ENCODE measurements around the gene RNF5.
"Not testable (repeated sequence)": the region's sequence is repeated elsewhere in the genome, so short reads cannot be mapped to it uniquely, and the experiment has no call there.

RNF5 gene

DNA sequence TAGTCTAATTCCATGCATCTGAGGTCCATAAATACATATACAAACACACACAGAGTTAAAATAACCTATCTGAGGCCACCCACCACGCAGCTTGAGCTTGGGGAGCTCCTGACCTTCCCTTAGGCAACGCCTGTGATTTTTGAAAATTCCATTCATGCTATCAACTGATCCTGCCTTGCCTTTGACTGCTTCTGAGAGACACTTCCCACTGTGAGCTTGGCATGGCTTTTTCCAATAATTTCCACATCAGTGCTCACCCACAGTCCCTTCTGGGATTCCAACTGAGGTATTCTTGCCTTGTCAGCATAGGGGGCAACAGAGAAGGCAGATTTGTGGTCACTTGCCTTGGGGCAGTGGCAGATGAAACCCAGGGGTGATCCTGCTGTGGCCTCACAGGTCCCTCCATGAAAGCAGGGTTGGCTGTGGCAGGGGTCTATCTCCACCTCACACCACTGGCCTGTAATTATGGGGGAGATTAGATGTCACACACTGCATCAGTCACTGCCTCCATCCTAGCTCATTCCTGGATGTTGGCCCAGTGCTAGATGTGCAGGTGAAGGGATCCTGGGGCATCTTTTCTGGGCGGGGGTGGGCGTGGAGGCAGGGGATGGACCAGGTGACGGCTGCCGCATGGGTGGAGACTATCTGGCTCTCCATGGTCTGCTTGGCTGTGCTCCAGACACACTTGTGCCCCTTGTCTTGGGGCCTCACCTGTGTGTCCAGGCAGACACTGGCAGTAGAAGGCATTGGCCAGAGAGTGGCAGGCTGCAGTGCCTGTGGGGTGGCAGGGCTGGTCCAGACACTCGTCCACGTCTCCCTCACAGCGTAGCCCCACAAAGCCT is 25.4 kb downstream of the RNF5 start:
- H3K4me3 ChIP-seq (ENCODE audit: control insufficient read depth, low read depth, low read length) = no peak overlapping the region
- DNase-seq (ENCODE audit: low read depth) = no peak
- TF ChIP-seq, protein P1, sequence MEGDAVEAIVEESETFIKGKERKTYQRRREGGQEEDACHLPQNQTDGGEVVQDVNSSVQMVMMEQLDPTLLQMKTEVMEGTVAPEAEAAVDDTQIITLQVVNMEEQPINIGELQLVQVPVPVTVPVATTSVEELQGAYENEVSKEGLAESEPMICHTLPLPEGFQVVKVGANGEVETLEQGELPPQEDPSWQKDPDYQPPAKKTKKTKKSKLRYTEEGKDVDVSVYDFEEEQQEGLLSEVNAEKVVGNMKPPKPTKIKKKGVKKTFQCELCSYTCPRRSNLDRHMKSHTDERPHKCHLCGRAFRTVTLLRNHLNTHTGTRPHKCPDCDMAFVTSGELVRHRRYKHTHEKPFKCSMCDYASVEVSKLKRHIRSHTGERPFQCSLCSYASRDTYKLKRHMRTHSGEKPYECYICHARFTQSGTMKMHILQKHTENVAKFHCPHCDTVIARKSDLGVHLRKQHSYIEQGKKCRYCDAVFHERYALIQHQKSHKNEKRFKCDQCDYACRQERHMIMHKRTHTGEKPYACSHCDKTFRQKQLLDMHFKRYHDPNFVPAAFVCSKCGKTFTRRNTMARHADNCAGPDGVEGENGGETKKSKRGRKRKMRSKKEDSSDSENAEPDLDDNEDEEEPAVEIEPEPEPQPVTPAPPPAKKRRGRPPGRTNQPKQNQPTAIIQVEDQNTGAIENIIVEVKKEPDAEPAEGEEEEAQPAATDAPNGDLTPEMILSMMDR (conservative IDR thresholded peaks at IDR 0.05; ENCODE audit: control insufficient read depth, insufficient read depth, low read depth, low read length) = no peak

DNA sequence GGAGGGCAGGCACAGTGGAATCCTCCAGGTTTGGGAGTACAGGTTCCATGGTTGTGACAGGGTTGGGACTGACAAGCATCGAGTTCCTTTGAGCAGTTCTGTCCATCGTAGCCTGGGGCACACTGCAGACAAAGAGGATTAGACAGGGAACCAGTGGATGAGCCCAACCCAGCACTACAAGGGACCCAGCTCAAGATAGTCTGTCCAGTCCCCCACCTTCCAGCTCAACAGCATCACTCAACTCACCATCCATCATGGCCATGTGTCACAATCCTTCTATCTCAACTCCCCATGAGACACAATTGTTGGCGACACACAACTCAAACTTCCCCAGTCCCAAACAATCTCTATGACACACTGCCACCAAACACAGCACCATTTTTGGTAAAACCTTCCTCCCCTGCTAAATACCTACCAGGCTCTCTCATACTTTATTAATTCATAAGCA is 26.1 kb downstream of the RNF5 start:
- no peak for DNase-seq (ENCODE audit: low read depth)
- TF ChIP-seq, protein P1 (conservative IDR thresholded peaks at IDR 0.05; ENCODE audit: control insufficient read depth, insufficient read depth, low read depth, low read length) = no peak

DNA sequence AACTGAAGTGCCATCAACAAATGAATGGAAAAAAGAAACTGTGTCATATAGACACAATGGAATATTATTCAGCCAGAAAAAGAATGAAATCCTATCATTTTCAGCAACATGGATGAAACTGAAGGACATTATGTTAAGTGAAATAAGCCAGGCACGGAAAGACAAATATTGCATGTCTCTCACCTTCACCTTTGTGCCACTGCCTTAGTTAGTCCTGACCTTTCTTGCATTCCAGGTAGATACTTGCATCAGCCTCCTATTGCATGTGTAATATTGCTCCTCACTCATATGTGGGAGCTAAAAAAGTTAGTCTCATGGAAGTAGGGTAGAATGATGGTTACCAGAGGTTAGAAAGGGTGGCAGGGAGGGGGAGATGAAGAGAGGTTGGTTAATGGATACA is 30.8 kb downstream of the RNF5 start:
- DNase-seq (ENCODE audit: low read depth) = no peak
- TF ChIP-seq, protein P1 (conservative IDR thresholded peaks at IDR 0.05; ENCODE audit: control insufficient read depth, insufficient read depth, low read depth, low read length) = no peak
- H3K4me3 ChIP-seq (ENCODE audit: control insufficient read depth, low read depth, low read length) = no peak overlapping the region

More for the DNA sequence above, 26.1 kb downstream of the RNF5 start:
- no peak overlapping the region for H3K4me3 ChIP-seq (ENCODE audit: control insufficient read depth, low read depth, low read length)

DNA sequence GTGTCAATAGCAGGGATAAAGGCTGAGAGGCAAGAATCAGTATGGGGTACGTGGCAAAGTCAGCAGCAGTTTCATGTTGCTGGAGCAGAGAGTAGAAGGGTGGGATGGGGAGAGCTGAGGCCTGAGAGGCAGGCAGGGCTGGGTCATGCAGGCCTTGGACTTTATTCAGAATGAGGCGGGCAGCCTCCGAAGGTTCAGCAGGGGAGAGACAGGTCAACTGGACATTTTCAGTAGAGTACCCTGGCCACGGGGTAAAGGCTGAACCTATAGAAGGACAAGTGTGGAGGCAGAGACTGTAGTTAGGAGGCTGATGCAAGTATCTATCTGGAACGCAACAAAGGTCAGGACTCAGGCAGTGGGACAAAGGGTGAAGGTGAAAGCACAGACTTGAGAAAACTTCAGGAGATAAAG is 32.0 kb downstream of the RNF5 start:
- no peak overlapping the region for H3K4me3 ChIP-seq (ENCODE audit: control insufficient read depth, low read depth, low read length)
- DNase-seq (ENCODE audit: low read depth) = no peak
- TF ChIP-seq, protein P1 (conservative IDR thresholded peaks at IDR 0.05; ENCODE audit: control insufficient read depth, insufficient read depth, low read depth, low read length) = no peak

DNA sequence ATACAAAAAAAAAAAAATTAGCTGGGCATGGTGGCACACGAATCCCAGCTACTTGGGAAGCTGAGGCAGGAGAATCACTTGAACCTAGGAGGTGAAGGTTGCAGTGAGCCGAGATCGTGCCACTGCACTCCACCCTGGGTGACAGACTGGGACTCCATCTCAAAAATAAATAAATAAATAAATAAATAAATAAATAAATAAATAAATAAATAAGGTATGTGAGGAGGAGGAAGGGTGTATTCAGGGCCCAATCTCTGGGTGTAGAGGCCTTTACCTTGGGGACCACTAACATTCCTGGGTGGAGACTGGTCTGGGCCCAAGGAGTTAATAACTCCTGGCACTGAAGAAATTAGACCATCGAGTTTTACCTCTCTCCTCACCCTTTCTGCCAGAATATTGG is 33.2 kb downstream of the RNF5 start:
- H3K4me3 ChIP-seq (ENCODE audit: control insufficient read depth, low read depth, low read length); DNase-seq (ENCODE audit: low read depth): not testable (repeated sequence)

DNA sequence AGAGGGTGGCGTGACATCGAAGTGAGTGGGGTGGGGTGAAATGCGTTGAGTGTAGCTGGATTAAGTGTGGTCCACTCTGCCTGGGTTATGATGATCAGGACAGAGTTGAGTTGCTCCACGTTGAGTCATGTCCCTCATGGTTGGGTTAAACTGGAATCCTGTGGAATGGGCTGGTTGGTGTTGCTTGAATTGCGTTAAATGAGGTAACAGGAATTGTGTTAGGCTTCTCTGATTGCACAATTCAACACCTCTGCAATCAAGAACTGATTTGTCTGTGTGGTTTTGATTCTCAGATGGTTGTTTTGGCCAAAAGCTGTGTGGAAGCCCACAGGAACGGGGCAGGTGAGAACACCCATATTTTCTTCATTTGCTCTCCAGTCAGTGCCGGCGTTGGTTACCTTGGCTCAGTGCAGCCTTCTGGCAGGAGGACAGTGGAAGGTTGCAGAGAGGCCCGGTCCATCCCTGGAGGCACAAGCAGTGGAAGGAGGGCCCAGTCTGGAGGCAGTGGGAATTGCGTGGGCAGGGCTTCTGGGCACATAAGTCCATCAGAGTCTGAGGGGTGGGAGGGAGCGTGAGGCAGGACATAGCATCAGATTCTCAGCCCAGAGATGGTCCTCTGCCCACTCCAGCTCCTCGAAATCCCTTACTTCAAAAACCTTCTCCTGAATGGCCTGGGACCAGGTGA is 34.0 kb downstream of the RNF5 start:
- no peak overlapping the region for H3K4me3 ChIP-seq (ENCODE audit: control insufficient read depth, low read depth, low read length)
- TF ChIP-seq, protein P1 (conservative IDR thresholded peaks at IDR 0.05; ENCODE audit: control insufficient read depth, insufficient read depth, low read depth, low read length) = no peak
- no peak for DNase-seq (ENCODE audit: low read depth)

DNA sequence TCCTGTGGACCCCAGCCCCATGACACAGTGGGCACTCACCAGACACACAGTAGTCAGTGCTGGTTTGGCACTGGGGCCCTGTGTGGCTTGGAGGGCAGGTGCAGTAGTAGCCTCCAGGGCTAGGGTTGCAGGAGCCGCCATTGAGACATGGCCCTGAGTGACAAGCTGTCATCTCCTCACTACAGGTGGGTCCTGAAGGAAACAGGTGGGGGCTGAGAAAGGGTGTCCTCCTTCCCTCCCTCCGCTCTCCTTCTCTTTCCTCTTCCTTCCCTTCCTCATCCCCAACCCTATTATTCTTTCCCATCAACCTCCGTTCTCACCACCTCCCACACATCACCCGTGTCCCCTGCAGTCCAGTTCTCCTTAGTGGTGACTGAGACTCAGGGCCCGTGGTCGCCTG is 35.4 kb downstream of the RNF5 start:
- DNase-seq (ENCODE audit: low read depth) = no peak
- H3K4me3 ChIP-seq (ENCODE audit: control insufficient read depth, low read depth, low read length) = no peak overlapping the region
- TF ChIP-seq, protein P1 (conservative IDR thresholded peaks at IDR 0.05; ENCODE audit: control insufficient read depth, insufficient read depth, low read depth, low read length) = no peak

Measured in fibroblast of mammary gland (primary cell).